DMS 273 treated with DMSO at 0.1 percent for 48 hours (cell line): ENCODE results near the gene TIMP2.

Experiments used
- DNase-seq: peaks from one replicate; lab custom pipeline; 2025; lab: John Stamatoyannopoulos, UW

The TIMP2 gene

GRCh38 chr17:78836420-78837021 lies 88.7 kb downstream of the TIMP2 start:
- DNase-seq: no peak

GRCh38 chr17:78834571-78834970 lies 90.6 kb downstream of the TIMP2 start:
- no peak for DNase-seq

- DNase-seq: no peak
These were observed 92.7 kb downstream of the TIMP2 start for GRCh38 chr17:78832541-78832810.

- DNase-seq: no peak
These were observed 93.3 kb downstream of the TIMP2 start for GRCh38 chr17:78831688-78832540.

- DNase-seq: no peak
These were observed 95.7 kb downstream of the TIMP2 start for GRCh38 chr17:78829477-78829876.

GRCh38 chr17:78828470-78829185 lies 96.6 kb downstream of the TIMP2 start:
- peak; percentile 9 for DNase-seq

GRCh38 chr17:78826836-78827509 lies 98.2 kb downstream of the TIMP2 start:
- no peak for DNase-seq

- no peak for DNase-seq
These were observed 98.8 kb downstream of the TIMP2 start for GRCh38 chr17:78826421-78826820.

- no peak for DNase-seq
These were observed 99.5 kb downstream of the TIMP2 start for GRCh38 chr17:78825696-78826095.

GRCh38 chr17:78824240-78824639 lies 100.9 kb downstream of the TIMP2 start:
- no peak for DNase-seq

GRCh38 chr17:78823282-78824046 lies 101.7 kb downstream of the TIMP2 start:
- no peak for DNase-seq

GRCh38 chr17:78822552-78822951 lies 102.6 kb downstream of the TIMP2 start:
- no peak for DNase-seq

GRCh38 chr17:78821961-78822360 lies 103.2 kb downstream of the TIMP2 start:
- no peak for DNase-seq

- DNase-seq: no peak
These were observed 104.3 kb downstream of the TIMP2 start for GRCh38 chr17:78820841-78821240.

GRCh38 chr17:78819806-78820792 lies 105.1 kb downstream of the TIMP2 start:
- no peak for DNase-seq

- no peak for DNase-seq
These were observed 105.8 kb downstream of the TIMP2 start for GRCh38 chr17:78819402-78819801.

- no peak for DNase-seq
These were observed 106.3 kb downstream of the TIMP2 start for GRCh38 chr17:78818932-78819331.

GRCh38 chr17:78818152-78818846 lies 106.9 kb downstream of the TIMP2 start:
- DNase-seq: no peak

GRCh38 chr17:78817123-78817522 lies 108.1 kb downstream of the TIMP2 start:
- no peak for DNase-seq

GRCh38 chr17:78815696-78816095 lies 109.5 kb downstream of the TIMP2 start:
- no peak for DNase-seq
